ENCODE measurements around the gene THEMIS. TPM values are rescaled to one million over a fixed set of nuclear protein-coding genes. Genes with fewer than 3 reads are reported as not detected.

The THEMIS gene
- total RNA-seq, 2 experiments from 2014 or later = 79.5 to 80.1 TPM

- POLR2A ChIA-PET = interaction anchor here (0.9 to 2.1 kb wide), 7 partner anchors 9 to 82 kb away, joined by 3 to 15 read pairs (median 4); no protein-coding TSS in a partner anchor
- intact Hi-C loops (cut with micrococcal nuclease) = loop anchor here (5.0 to 10.0 kb wide), 2 partner anchors 63 to 75 kb away; no protein-coding TSS in a partner anchor
- CTCF ChIA-PET = interaction anchor here (2.1 kb wide), 1 partner anchor 75 kb away, joined by 5 read pairs; no protein-coding TSS in a partner anchor
- no peak for TF ChIP-seq CTCF (IDR thresholded peaks at IDR 0.05)
- peaks cover 89% of the 10 kb centered on the region for H3K4me1 Mint-ChIP-seq (ENCODE audit: low read depth)
- ATAC-seq (peak; percentile 19), DNase-seq (peak; percentile 49)
- H3K4me3 Mint-ChIP-seq = peak overlapping the region; percentile 65
- peaks cover 68% of the 10 kb centered on the region for H3K36me3 Mint-ChIP-seq (ENCODE audit: low read depth)
- H3K27ac Mint-ChIP-seq = peak overlapping the region; percentile 73
- no peaks in the 10 kb centered on the region for H3K27me3 Mint-ChIP-seq
- H3K9me3 Mint-ChIP-seq = peaks cover 2% of the 10 kb centered on the region
Measured at GRCh38 chr6:127811900-127812570, 88.8 kb downstream of the THEMIS start.

- TF ChIP-seq CTCF (IDR thresholded peaks at IDR 0.05) = no peak
- H3K36me3 Mint-ChIP-seq (ENCODE audit: low read depth) = peaks cover 79% of the 10 kb centered on the region
- peak overlapping the region; percentile 45 for H3K4me3 Mint-ChIP-seq
- H3K9me3 Mint-ChIP-seq = peaks cover 5% of the 10 kb centered on the region
- peaks cover 87% of the 10 kb centered on the region for H3K4me1 Mint-ChIP-seq (ENCODE audit: low read depth)
- intact Hi-C loops (cut with micrococcal nuclease) = no loop called here
- H3K27ac Mint-ChIP-seq = peak overlapping the region; percentile 62
- DNase-seq = no peak
- ChIA-PET CTCF (interaction anchor here (1.4 kb wide), 1 partner anchor 13 kb away, joined by 8 read pairs; no protein-coding TSS in a partner anchor), POLR2A (interaction anchor here (1.6 to 1.7 kb wide), 2 partner anchors 7 to 10 kb away, joined by 3 read pairs; no protein-coding TSS in a partner anchor)
- no peak for ATAC-seq
- H3K27me3 Mint-ChIP-seq = no peaks in the 10 kb centered on the region
Measured at GRCh38 chr6:127807806-127808517, 92.9 kb downstream of the THEMIS start.

GRCh38 chr6:127796713-127797112, 104.1 kb downstream of the THEMIS start:
- H3K36me3 Mint-ChIP-seq (ENCODE audit: low read depth) = peaks cover 72% of the 10 kb centered on the region
- H3K4me1 Mint-ChIP-seq (ENCODE audit: low read depth) = peaks cover 77% of the 10 kb centered on the region
- H3K27me3 Mint-ChIP-seq = no peaks in the 10 kb centered on the region
- POLR2A ChIA-PET = no interaction called here
- no peak for TF ChIP-seq CTCF (IDR thresholded peaks at IDR 0.05)
- CTCF ChIA-PET = interaction anchor here (1.4 to 2.4 kb wide), 4 partner anchors 10 to 59 kb away, joined by 3 to 7 read pairs (median 4); no protein-coding TSS in a partner anchor
- intact Hi-C loops (cut with micrococcal nuclease) = no loop called here
- no peak overlapping the region for H3K4me3 Mint-ChIP-seq
- peaks cover 12% of the 10 kb centered on the region for H3K9me3 Mint-ChIP-seq
- H3K27ac Mint-ChIP-seq = peak overlapping the region; percentile 58
- ATAC-seq (peak; percentile 37), DNase-seq (no peak)

- TF ChIP-seq CTCF (IDR thresholded peaks at IDR 0.05) = no peak
- peaks cover 73% of the 10 kb centered on the region for H3K4me1 Mint-ChIP-seq (ENCODE audit: low read depth)
- peaks cover 4% of the 10 kb centered on the region for H3K9me3 Mint-ChIP-seq
- POLR2A ChIA-PET = no interaction called here
- CTCF ChIA-PET = interaction anchor here (0.6 to 1.4 kb wide), 5 partner anchors 12 to 1996 kb away, joined by 3 read pairs; no protein-coding TSS in a partner anchor
- intact Hi-C loops (cut with micrococcal nuclease) = no loop called here
- ATAC-seq (peak; percentile 60), DNase-seq (no peak)
- H3K4me3 Mint-ChIP-seq = no peak overlapping the region
- peaks cover 65% of the 10 kb centered on the region for H3K36me3 Mint-ChIP-seq (ENCODE audit: low read depth)
- no peaks in the 10 kb centered on the region for H3K27me3 Mint-ChIP-seq
- H3K27ac Mint-ChIP-seq = peak overlapping the region; percentile 66
Measured at GRCh38 chr6:127794405-127794804, 106.5 kb downstream of the THEMIS start.
